Activated T-cell treated with anti-CD3 and anti-CD28 coated beads, Interleukin-2, amount 50 U/mL, for 72 hours (primary cell): ENCODE results near the gene NFX1. TPM values are rescaled to one million over a fixed set of nuclear protein-coding genes. Genes with fewer than 3 reads are reported as not detected.
A peak's percentile ranks its signal among the peaks of the same experiment; 100 is the strongest.

Experiments used
- ATAC-seq, 2 donors: fragments of 150-1000 bp; cut with Tn5 transposase; replicated peaks in 1 of 2; 2 replicates each; pipeline ENCODE4 v1.10.0; 2021; ENCODE audit warnings: moderate library complexity in 2 of 2, mild to moderate bottlenecking in 1 of 2
- DNase-seq, 2 donors: peaks; one replicate each; pipeline ENCODE4 v3.0.0; 2021 to 2022; ENCODE audit warnings: mixed read lengths in 1 of 2
- H3K27ac Mint-ChIP-seq: one replicate; pipeline ENCODE4 v1.8.0; 2022; ENCODE audit warnings: mild to moderate bottlenecking, moderate library complexity, mixed read lengths
- H3K27me3 Mint-ChIP-seq: one replicate; pipeline ENCODE4 v1.8.0; 2022; ENCODE audit warnings: low read depth, mixed read lengths
- H3K36me3 Mint-ChIP-seq, 2 donors: one replicate each; pipeline ENCODE4 v1.8.0; 2022; ENCODE audit warnings: mixed read lengths in 2 of 2, mild to moderate bottlenecking in 1 of 2; ENCODE audit not compliant: insufficient read depth in 2 of 2
- H3K4me1 Mint-ChIP-seq: one replicate; pipeline ENCODE4 v1.8.0; 2022; ENCODE audit warnings: low read depth, mixed read lengths
- H3K4me3 Mint-ChIP-seq, 2 donors: one replicate each; pipeline ENCODE4 v1.8.0; 2022; ENCODE audit warnings: mild to moderate bottlenecking in 2 of 2, mixed read lengths in 2 of 2, moderate library complexity in 2 of 2
- H3K9me3 Mint-ChIP-seq, 2 donors: one replicate each; pipeline ENCODE4 v1.8.0; 2022; ENCODE audit warnings: mixed read lengths in 2 of 2
- total RNA-seq, 2 donors: library from RNA; stranded (reverse); gene quantifications; one replicate each; pipeline ENCODE4 v1.2.3, GENCODE V29; 2022

NFX1 gene
- total RNA-seq, 2 donors from 2014 or later, result 31.2 to 40.3 TPM

GRCh38 chr9:33256236-33256635 is 34.1 kb upstream of the NFX1 start:
- H3K4me1 Mint-ChIP-seq, result peaks cover 18% of the 10 kb centered on the region
- H3K4me3 Mint-ChIP-seq, result no peak overlapping the region
- no peaks in the 10 kb centered on the region for H3K9me3 Mint-ChIP-seq
- H3K27ac Mint-ChIP-seq, result no peak overlapping the region
- H3K36me3 Mint-ChIP-seq, result peaks cover 12 to 33% of the 10 kb centered on the region in 2 donors
- H3K27me3 Mint-ChIP-seq, result no peaks in the 10 kb centered on the region
- DNase-seq (no peak), ATAC-seq (no peak)

DNA sequence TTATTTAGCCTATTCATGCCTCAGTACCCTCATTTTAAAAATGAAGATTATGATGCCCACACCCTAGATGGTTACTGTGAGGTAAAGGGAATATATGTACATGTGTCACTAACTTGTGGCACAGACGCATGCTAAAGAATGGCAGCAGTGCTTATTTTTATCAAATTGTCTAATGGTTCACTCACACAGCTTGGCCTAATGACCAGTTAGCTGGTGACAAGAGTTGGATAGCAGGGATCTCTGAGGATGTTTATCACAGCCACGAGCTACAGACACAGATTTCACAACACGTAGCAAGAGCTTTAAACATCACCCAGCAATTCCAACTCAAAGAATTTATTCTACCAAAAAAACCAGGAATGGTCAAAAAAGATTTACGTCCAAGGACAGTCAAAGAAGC is 33.0 kb upstream of the NFX1 start:
- no peaks in the 10 kb centered on the region for H3K27me3 Mint-ChIP-seq
- ATAC-seq (no peak), DNase-seq (no peak)
- H3K27ac Mint-ChIP-seq, result no peak overlapping the region
- H3K4me3 Mint-ChIP-seq, result no peak overlapping the region
- peaks cover 18% of the 10 kb centered on the region for H3K4me1 Mint-ChIP-seq
- no peaks in the 10 kb centered on the region for H3K9me3 Mint-ChIP-seq
- peaks cover 12 to 34% of the 10 kb centered on the region in 2 donors for H3K36me3 Mint-ChIP-seq

DNA sequence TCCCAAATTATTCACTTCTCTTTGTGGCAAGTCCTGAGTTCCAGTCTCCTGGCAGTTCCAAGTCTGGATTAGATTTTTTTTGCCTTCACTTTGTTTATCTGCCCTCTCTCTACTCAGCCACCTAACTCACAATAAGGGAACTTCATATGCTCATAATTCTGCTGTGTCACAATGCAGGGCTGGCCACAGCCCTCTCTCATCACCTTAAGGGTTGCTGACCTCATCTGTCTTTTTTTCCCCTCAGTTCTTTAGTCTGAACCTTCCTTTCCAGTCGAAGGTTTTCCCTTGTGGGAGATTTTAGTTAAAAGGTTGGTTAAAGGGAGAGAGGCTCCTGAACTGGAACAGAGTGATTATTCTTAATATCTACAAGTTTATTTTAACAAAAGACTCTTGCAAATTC is 29.9 kb upstream of the NFX1 start:
- Mint-ChIP-seq H3K4me3 (no peak overlapping the region), H3K36me3 (peaks cover 16 to 46% of the 10 kb centered on the region in 2 donors), H3K9me3 (no peaks in the 10 kb centered on the region), H3K27me3 (no peaks in the 10 kb centered on the region), H3K4me1 (peaks cover 37% of the 10 kb centered on the region), H3K27ac (no peak overlapping the region)
- no peak for DNase-seq
- ATAC-seq, result no peak

DNA sequence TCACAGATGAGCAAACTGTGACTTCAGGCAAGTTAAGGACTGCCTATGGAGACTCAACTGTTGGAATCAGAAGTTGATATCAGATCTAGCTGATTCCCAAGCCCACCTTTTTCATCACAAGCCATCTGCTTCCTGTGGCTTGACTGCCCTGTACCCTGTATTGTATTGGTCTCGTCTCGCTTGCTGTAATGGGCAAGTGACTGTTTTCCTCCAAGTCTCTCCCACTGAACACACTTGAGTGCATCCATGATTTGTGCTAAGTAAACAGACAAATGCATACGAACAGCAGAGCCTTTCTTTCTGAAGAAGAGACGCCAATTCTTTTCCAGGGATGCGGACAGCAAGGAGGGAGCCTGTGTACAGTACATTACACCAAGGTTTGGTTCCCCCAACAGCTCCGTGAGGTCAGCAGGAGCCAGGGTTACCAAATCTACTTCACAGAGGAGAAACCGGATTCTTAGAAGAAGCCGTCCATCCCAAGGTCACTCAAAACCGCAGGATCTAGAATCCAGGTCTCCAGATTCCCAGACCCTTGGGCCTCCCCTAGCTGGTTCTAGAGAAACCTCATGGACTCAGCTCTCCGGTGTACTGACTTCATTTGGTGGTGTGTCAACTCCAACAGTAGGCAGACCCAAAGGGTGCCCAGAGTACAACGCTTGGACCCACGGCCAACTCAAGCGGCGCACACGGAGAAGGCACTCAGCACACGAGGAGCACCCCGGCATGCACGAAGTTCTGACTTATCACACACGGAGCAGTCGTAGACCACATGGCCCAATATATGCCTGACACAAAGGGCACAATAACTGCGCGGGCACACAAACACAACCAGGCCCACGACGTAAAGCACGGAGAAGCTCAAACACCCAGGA is 26.9 kb upstream of the NFX1 start:
- Mint-ChIP-seq H3K27me3 (no peaks in the 10 kb centered on the region), H3K27ac (peak overlapping the region; percentile 92), H3K36me3 (peaks cover 25 to 53% of the 10 kb centered on the region in 2 donors), H3K9me3 (no peaks in the 10 kb centered on the region), H3K4me1 (peaks cover 63% of the 10 kb centered on the region), H3K4me3 (peak overlapping the region; percentile 65 to 96)
- ATAC-seq (no peak), DNase-seq (peak; percentile 20 to 26)

DNA sequence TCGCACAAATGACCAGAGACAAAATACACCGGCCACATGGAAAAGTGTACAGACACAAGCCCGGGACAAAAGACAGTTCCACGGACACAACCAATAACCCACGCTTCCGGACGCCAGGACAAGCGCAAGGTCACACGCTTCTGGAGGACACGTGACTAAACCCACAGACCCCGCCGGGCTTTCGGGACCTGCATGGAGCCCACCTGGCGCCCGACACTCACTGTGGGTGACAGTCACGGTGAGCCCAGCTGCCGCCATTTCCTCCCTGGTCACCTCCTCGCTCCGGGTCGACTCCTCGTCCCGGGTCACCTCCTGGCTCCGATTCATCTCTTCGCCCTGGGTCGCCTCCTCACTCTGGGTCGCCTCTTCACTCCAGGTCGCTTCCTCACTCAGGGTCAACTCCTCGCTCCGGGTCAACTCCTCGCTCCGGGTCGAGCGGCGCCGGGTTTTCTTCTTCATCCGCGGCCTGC is 26.3 kb upstream of the NFX1 start:
- peak overlapping the region; percentile 92 for H3K27ac Mint-ChIP-seq
- no peaks in the 10 kb centered on the region for H3K27me3 Mint-ChIP-seq
- ATAC-seq (peak; percentile 13 to 28), DNase-seq (peak; percentile 51 to 62)
- H3K9me3 Mint-ChIP-seq, result no peaks in the 10 kb centered on the region
- peaks cover 58% of the 10 kb centered on the region for H3K4me1 Mint-ChIP-seq
- peak overlapping the region; percentile 65 to 96 for H3K4me3 Mint-ChIP-seq
- peaks cover 25 to 46% of the 10 kb centered on the region in 2 donors for H3K36me3 Mint-ChIP-seq

DNA sequence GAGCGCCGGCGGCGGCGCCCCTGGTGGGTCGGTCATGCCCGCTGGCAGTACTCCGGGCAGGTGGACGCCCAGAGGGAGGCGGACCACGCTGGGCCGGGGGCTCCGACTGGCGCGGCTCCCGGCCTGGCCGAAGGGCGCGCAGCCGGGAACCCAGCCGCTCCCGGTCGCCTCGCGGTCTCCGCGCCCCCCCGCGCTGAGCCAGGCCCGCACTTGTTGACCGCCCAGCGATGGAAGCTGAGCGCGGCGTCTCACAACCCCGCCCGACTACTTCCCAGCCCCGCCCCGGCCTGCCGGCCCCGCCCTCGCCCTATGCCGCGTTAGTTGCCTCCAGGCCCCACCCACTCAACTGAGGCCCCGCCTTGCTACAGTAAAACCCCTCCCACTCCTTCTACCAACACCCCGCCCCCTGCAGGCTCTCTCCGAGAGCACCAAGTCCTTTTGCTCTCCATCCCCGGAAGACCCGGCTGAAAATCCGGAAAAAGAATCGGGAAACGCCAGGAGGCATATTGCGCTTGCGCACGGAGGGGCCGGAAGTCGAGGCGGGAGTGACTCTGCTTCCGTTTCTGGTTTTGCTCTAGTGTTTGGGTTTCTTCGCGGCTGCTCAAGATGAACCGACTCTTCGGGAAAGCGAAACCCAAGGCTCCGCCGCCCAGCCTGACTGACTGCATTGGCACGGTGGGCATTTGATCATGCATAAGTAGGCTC is 25.7 kb upstream of the NFX1 start, which contains the start of the genes BAG1 and CHMP5:
BAG1 (minus strand) TSS at position 236 of the 705 bp plus-strand sequence.
CHMP5 (plus strand) TSS at position 577 of the 705 bp plus-strand sequence; CDS start at position 607, 30 bp downstream.
- peak within 1 kb of the TSS; percentile 98 for H3K27ac Mint-ChIP-seq

GRCh38 chr9:33265211-33265865 is 25.0 kb upstream of the NFX1 start:
- Mint-ChIP-seq H3K27ac (peak overlapping the region; percentile 98), H3K36me3 (peaks cover 23 to 42% of the 10 kb centered on the region in 2 donors), H3K9me3 (no peaks in the 10 kb centered on the region), H3K27me3 (no peaks in the 10 kb centered on the region), H3K4me1 (peaks cover 54% of the 10 kb centered on the region), H3K4me3 (peak overlapping the region; percentile 65 to 96)
- DNase-seq (no peak), ATAC-seq (no peak)

More for the DNA sequence above, 25.7 kb upstream of the NFX1 start, which contains the start of the genes BAG1 and CHMP5:
- Mint-ChIP-seq H3K4me1 (peaks cover 57% of the 10 kb centered on the region), H3K9me3 (no peaks in the 10 kb centered on the region), H3K27me3 (no peaks in the 10 kb centered on the region), H3K4me3 (peak within 1 kb of the TSS; percentile 65 to 96), H3K36me3 (peaks cover 25 to 45% of the 10 kb centered on the region in 2 donors)
- DNase-seq (peak; percentile 100), ATAC-seq (peak; percentile 88 to 90)

GRCh38 chr9:33267151-33267767 is 23.1 kb upstream of the NFX1 start:
- H3K27me3 Mint-ChIP-seq, result no peaks in the 10 kb centered on the region
- H3K27ac Mint-ChIP-seq, result peak overlapping the region; percentile 14
- peak overlapping the region; percentile 16 to 65 for H3K4me3 Mint-ChIP-seq
- DNase-seq (peak in 1 of 2 donors; percentile 20), ATAC-seq (peak in 1 of 2 donors; percentile 18)
- no peaks in the 10 kb centered on the region for H3K9me3 Mint-ChIP-seq
- H3K4me1 Mint-ChIP-seq, result peaks cover 45% of the 10 kb centered on the region
- peaks cover 26 to 47% of the 10 kb centered on the region in 2 donors for H3K36me3 Mint-ChIP-seq

GRCh38 chr9:33270146-33270545 is 20.2 kb upstream of the NFX1 start:
- no peak for ATAC-seq
- H3K4me1 Mint-ChIP-seq, result peaks cover 37% of the 10 kb centered on the region
- H3K9me3 Mint-ChIP-seq, result no peaks in the 10 kb centered on the region
- no peak overlapping the region for H3K27ac Mint-ChIP-seq
- DNase-seq, result no peak
- H3K27me3 Mint-ChIP-seq, result no peaks in the 10 kb centered on the region
- no peak overlapping the region for H3K4me3 Mint-ChIP-seq
- peaks cover 18 to 42% of the 10 kb centered on the region in 2 donors for H3K36me3 Mint-ChIP-seq

- no peaks in the 10 kb centered on the region for H3K27me3 Mint-ChIP-seq
- no peaks in the 10 kb centered on the region for H3K9me3 Mint-ChIP-seq
- DNase-seq, result no peak
- no peak for ATAC-seq
- no peak overlapping the region for H3K4me3 Mint-ChIP-seq
- no peak overlapping the region for H3K27ac Mint-ChIP-seq
- H3K36me3 Mint-ChIP-seq, result peaks cover 9 to 40% of the 10 kb centered on the region in 2 donors
- peaks cover 18% of the 10 kb centered on the region for H3K4me1 Mint-ChIP-seq
Measured at GRCh38 chr9:33272061-33272460, 18.3 kb upstream of the NFX1 start.

GRCh38 chr9:33273266-33273971 is 16.9 kb upstream of the NFX1 start:
- H3K9me3 Mint-ChIP-seq, result no peaks in the 10 kb centered on the region
- H3K36me3 Mint-ChIP-seq, result peaks cover 10 to 45% of the 10 kb centered on the region in 2 donors
- H3K27me3 Mint-ChIP-seq, result no peaks in the 10 kb centered on the region
- H3K27ac Mint-ChIP-seq, result peak overlapping the region; percentile 16
- no peak overlapping the region for H3K4me3 Mint-ChIP-seq
- ATAC-seq (no peak), DNase-seq (no peak)
- H3K4me1 Mint-ChIP-seq, result peaks cover 9% of the 10 kb centered on the region

- Mint-ChIP-seq H3K4me1 (peaks cover 9% of the 10 kb centered on the region), H3K27ac (peak overlapping the region; percentile 31), H3K9me3 (no peaks in the 10 kb centered on the region), H3K4me3 (no peak overlapping the region), H3K36me3 (peaks cover 10 to 51% of the 10 kb centered on the region in 2 donors), H3K27me3 (no peaks in the 10 kb centered on the region)
- no peak for ATAC-seq
- no peak for DNase-seq
Measured at GRCh38 chr9:33273972-33274328, 16.4 kb upstream of the NFX1 start.
